Neural progenitor cell (in vitro differentiated cells): ENCODE measurements around the gene UCHL1. TPM values are rescaled to one million over a fixed set of nuclear protein-coding genes. Genes with fewer than 3 reads are reported as not detected.

Experiments
- DNase-seq: peaks from one replicate; pipeline ENCODE4 v3.0.0-alpha.2; 2016; ENCODE audit warnings: low spot score
- H2AFZ ChIP-seq: fragments of 200-600 bp; sonication (generic); replicated peaks from 2 replicates; pipeline ENCODE4 v1.6.1; 2016; ENCODE audit warnings: antibody characterized with exemption
- H3F3A ChIP-seq: fragments of 200-600 bp; sonication (generic); 2 replicates; pipeline ENCODE4 v1.6.1; 2016; ENCODE audit warnings: antibody characterized with exemption, low read depth
- H3K27ac ChIP-seq: fragments of 200-600 bp; sonication (generic); 2 replicates; pipeline ENCODE4 v1.5.1; 2016; ENCODE audit warnings: mild to moderate bottlenecking
- H3K27me3 ChIP-seq: fragments of 200-600 bp; sonication (generic); 2 replicates; pipeline ENCODE4 v1.6.1; 2016; ENCODE audit warnings: mild to moderate bottlenecking, moderate library complexity
- H3K36me3 ChIP-seq: fragments of 200-600 bp; sonication (generic); 2 replicates; pipeline ENCODE4 v1.5.1; 2016
- H3K4me1 ChIP-seq: fragments of 200-600 bp; sonication (generic); 2 replicates; pipeline ENCODE4 v1.6.1; 2016; ENCODE audit warnings: mixed run types
- H3K4me2 ChIP-seq: fragments of 200-600 bp; sonication (generic); 2 replicates; pipeline ENCODE4 v1.6.1; 2016
- H3K4me3 ChIP-seq: fragments of 200-600 bp; sonication (generic); 2 replicates; pipeline ENCODE4 v1.5.1; 2016
- H3K79me2 ChIP-seq: fragments of 200-600 bp; sonication (generic); 2 replicates; pipeline ENCODE4 v1.6.1; 2016; ENCODE audit warnings: low read depth
- H3K9ac ChIP-seq: fragments of 200-600 bp; sonication (generic); 2 replicates; pipeline ENCODE4 v1.6.1; 2016
- H3K9me3 ChIP-seq: fragments of 200-600 bp; sonication (generic); 2 replicates; pipeline ENCODE4 v1.5.1; 2016; ENCODE audit warnings: low read depth
- H4K20me1 ChIP-seq: fragments of 200-600 bp; sonication (generic); 2 replicates; pipeline ENCODE4 v1.6.1; 2016; ENCODE audit warnings: low read depth
- H3K27ac Mint-ChIP-seq: 3 replicates; pipeline ENCODE4 v1.8.0; 2021; ENCODE audit warnings: mixed read lengths
- H3K27me3 Mint-ChIP-seq: 2 replicates; pipeline ENCODE4 v1.8.0; 2022; ENCODE audit warnings: low read depth, mild to moderate bottlenecking, inconsistent platforms, moderate library complexity, mixed read lengths; ENCODE audit not compliant: insufficient read depth
- H3K36me3 Mint-ChIP-seq: 3 replicates; pipeline ENCODE4 v1.8.0; 2021; ENCODE audit warnings: mixed read lengths
- H3K4me1 Mint-ChIP-seq: 3 replicates; pipeline ENCODE4 v1.8.0; 2021; ENCODE audit warnings: mixed read lengths
- H3K4me3 Mint-ChIP-seq: 3 replicates; pipeline ENCODE4 v1.8.0; 2021; ENCODE audit warnings: mild to moderate bottlenecking, moderate library complexity, mixed read lengths
- H3K9me3 Mint-ChIP-seq: 3 replicates; pipeline ENCODE4 v1.8.0; 2020; ENCODE audit warnings: mixed read lengths
- EZH2 ChIP-seq: fragments of 200-600 bp; sonication (generic); IDR thresholded peaks from 2 replicates; pipeline ENCODE4 v1.6.1; 2017; ENCODE audit warnings: antibody characterized with exemption, mild to moderate bottlenecking, moderate library complexity
- EZH2phosphoT487 ChIP-seq: fragments of 200-600 bp; sonication (generic); IDR thresholded peaks from 2 replicates; pipeline ENCODE4 v1.6.1; 2017; ENCODE audit warnings: antibody characterized with exemption
- total RNA-seq: library from RNA; depleted of rRNA; stranded (reverse); fragments of >200 nt; gene quantifications from 2 replicates; pipeline ENCODE4 v1.2.3, GENCODE V29; 2015; ENCODE audit warnings: low replicate concordance
- TF ChIP-seq, protein P1 (sequence below): fragments of 200-600 bp; sonication (generic); IDR thresholded peaks from 2 replicates; pipeline ENCODE4 v1.5.1; 2017; ENCODE audit warnings: antibody characterized with exemption, mild to moderate bottlenecking

UCHL1 gene
- total RNA-seq, 1 donor from 2014 or later: 535 TPM

DNA sequence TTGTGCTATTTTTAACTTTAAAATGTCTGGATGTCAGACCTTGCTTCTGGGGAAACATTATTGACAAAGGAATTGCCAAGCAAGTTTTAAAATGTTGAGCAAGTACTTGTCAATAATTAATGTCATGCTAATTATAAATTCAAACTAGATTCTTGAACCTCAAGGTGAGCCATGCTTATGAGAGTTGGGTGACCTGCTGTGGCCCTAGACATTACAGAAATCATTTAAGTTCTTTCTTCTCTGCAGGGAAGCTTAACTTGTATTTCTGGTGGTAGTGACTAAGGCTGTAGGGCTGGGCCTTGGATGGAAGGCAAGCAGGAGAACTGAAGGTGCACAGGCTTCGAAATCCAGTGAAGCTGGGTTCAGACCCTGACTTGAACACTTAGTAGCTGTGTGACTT is 14.8 kb upstream of the UCHL1 start:
- H2AFZ ChIP-seq: peak overlapping the region; percentile 42
- TF ChIP-seq EZH2 (no peak), EZH2phosphoT487 (no peak)
- TF ChIP-seq, protein P1, sequence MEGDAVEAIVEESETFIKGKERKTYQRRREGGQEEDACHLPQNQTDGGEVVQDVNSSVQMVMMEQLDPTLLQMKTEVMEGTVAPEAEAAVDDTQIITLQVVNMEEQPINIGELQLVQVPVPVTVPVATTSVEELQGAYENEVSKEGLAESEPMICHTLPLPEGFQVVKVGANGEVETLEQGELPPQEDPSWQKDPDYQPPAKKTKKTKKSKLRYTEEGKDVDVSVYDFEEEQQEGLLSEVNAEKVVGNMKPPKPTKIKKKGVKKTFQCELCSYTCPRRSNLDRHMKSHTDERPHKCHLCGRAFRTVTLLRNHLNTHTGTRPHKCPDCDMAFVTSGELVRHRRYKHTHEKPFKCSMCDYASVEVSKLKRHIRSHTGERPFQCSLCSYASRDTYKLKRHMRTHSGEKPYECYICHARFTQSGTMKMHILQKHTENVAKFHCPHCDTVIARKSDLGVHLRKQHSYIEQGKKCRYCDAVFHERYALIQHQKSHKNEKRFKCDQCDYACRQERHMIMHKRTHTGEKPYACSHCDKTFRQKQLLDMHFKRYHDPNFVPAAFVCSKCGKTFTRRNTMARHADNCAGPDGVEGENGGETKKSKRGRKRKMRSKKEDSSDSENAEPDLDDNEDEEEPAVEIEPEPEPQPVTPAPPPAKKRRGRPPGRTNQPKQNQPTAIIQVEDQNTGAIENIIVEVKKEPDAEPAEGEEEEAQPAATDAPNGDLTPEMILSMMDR: no peak
- no peaks in the 10 kb centered on the region for H3F3A ChIP-seq
- H3K9ac ChIP-seq: no peak overlapping the region
- H3K4me3 Mint-ChIP-seq: no peak overlapping the region
- H3K27ac Mint-ChIP-seq: no peak overlapping the region
- H3K9me3 ChIP-seq: no peaks in the 10 kb centered on the region
- H3K27me3 Mint-ChIP-seq: no peaks in the 10 kb centered on the region
- H3K27ac ChIP-seq: no peak overlapping the region
- no peaks in the 10 kb centered on the region for H3K4me1 ChIP-seq
- no peaks in the 10 kb centered on the region for H4K20me1 ChIP-seq
- no peaks in the 10 kb centered on the region for H3K27me3 ChIP-seq
- H3K79me2 ChIP-seq: no peaks in the 10 kb centered on the region
- H3K36me3 Mint-ChIP-seq: no peaks in the 10 kb centered on the region
- no peaks in the 10 kb centered on the region for H3K36me3 ChIP-seq
- DNase-seq: no peak
- H3K9me3 Mint-ChIP-seq: no peaks in the 10 kb centered on the region
- H3K4me3 ChIP-seq: no peak overlapping the region
- no peak overlapping the region for H3K4me2 ChIP-seq
- no peaks in the 10 kb centered on the region for H3K4me1 Mint-ChIP-seq

DNA sequence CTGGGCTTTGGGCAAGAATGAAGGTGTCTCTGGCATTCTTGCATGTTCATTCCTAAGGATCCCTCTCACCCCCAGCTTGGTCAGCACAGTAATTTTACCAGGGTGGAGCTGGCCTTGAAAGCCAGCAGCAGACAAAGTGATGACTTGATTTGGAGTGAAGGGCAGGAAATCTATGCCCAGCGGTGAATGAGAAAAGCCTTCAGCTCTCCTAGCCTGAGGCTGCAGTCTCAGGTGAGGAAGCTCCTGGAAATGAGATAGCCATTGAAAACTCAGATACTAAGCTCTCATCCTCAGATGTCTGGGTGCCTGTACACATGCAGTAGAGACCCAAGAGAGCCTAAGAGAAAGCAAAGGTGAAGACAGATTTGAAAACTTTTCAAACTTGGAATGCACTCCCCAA is 10.7 kb upstream of the UCHL1 start:
- no peaks in the 10 kb centered on the region for H3K36me3 ChIP-seq

GRCh38 chr4:41256131-41256739 is 493 bp upstream of the UCHL1 start:
- Histone ChIP-seq H3K9ac (peak overlapping the region; percentile 10), H3F3A (peaks cover 25% of the 10 kb centered on the region), H3K4me2 (peak overlapping the region; percentile 99), H3K4me3 (peak overlapping the region; percentile 94), H3K27ac (no peak overlapping the region), H3K9me3 (no peaks in the 10 kb centered on the region), H3K79me2 (peaks cover 39% of the 10 kb centered on the region), H4K20me1 (peaks cover 32% of the 10 kb centered on the region), H3K4me1 (peaks cover 26% of the 10 kb centered on the region), H3K36me3 (peaks cover 7% of the 10 kb centered on the region), H2AFZ (peak overlapping the region; percentile 92), H3K27me3 (no peaks in the 10 kb centered on the region)
- H3K9me3 Mint-ChIP-seq: no peaks in the 10 kb centered on the region
- H3K36me3 Mint-ChIP-seq: peaks cover 7% of the 10 kb centered on the region
- H3K27me3 Mint-ChIP-seq: peaks cover 3% of the 10 kb centered on the region
- no peak for TF ChIP-seq EZH2phosphoT487
- TF ChIP-seq, protein P1: no peak
- TF ChIP-seq EZH2: no peak
- peaks cover 24% of the 10 kb centered on the region for H3K4me1 Mint-ChIP-seq
- peak overlapping the region; percentile 88 for H3K4me3 Mint-ChIP-seq
- DNase-seq: peak; percentile 56
- H3K27ac Mint-ChIP-seq: peak overlapping the region; percentile 42

More for the DNA sequence above, 10.7 kb upstream of the UCHL1 start:
- H3K4me3 ChIP-seq: no peak overlapping the region
- H3K27ac ChIP-seq: no peak overlapping the region
- DNase-seq: no peak
- H3K4me1 ChIP-seq: no peaks in the 10 kb centered on the region
- H3K4me2 ChIP-seq: no peak overlapping the region
- no peaks in the 10 kb centered on the region for H3F3A ChIP-seq
- peak overlapping the region; percentile 32 for H2AFZ ChIP-seq
- TF ChIP-seq, protein P1: no peak
- TF ChIP-seq EZH2 (no peak), EZH2phosphoT487 (no peak)
- no peaks in the 10 kb centered on the region for H4K20me1 ChIP-seq
- no peaks in the 10 kb centered on the region for H3K9me3 Mint-ChIP-seq
- H3K27me3 ChIP-seq: no peaks in the 10 kb centered on the region
- no peak overlapping the region for H3K9ac ChIP-seq
- H3K4me3 Mint-ChIP-seq: no peak overlapping the region
- no peaks in the 10 kb centered on the region for H3K9me3 ChIP-seq
- H3K27ac Mint-ChIP-seq: no peak overlapping the region
- no peaks in the 10 kb centered on the region for H3K4me1 Mint-ChIP-seq
- H3K27me3 Mint-ChIP-seq: peaks cover 2% of the 10 kb centered on the region
- no peaks in the 10 kb centered on the region for H3K79me2 ChIP-seq
- no peaks in the 10 kb centered on the region for H3K36me3 Mint-ChIP-seq
